Loucy (cell line): ENCODE measurements around the gene DCDC1.

Experiments used
- CTCF ChIP-seq: fragments of 200-600 bp; sonication (generic); conservative IDR thresholded peaks from 2 replicates; pipeline ENCODE4 v1.5.1; 2014; ENCODE audit warnings: mild to moderate bottlenecking, antibody characterized with exemption, low read length
- EZH2phosphoT487 ChIP-seq: fragments of 200-600 bp; IDR thresholded peaks from 2 replicates; pipeline ENCODE4 v1.6.1; 2018; ENCODE audit warnings: antibody characterized with exemption, mild to moderate bottlenecking, moderate library complexity, borderline replicate concordance

- TF ChIP-seq CTCF (no peak), EZH2phosphoT487 (no peak)
Measured at GRCh38 chr11:31114442-31114841, 255.1 kb downstream of the DCDC1 start.
